ENCODE results near the gene TMEM132E.

- TF ChIP-seq CTCF (conservative IDR thresholded peaks at IDR 0.05; ENCODE audit: low read depth, low read length), result no peak
- TF ChIP-seq POLR2A (IDR thresholded peaks at IDR 0.05; ENCODE audit: low read depth, low read length), result no peak
- TF ChIP-seq SMC3 (IDR thresholded peaks at IDR 0.05; ENCODE audit: low read depth, low read length), result no peak
- TF ChIP-seq FOS (IDR thresholded peaks at IDR 0.05; ENCODE audit: low read depth, low read length), result no peak
- no peak for TF ChIP-seq ELK1 (IDR thresholded peaks at IDR 0.05; ENCODE audit: borderline replicate concordance, low read depth, low read length)
- no peak for TF ChIP-seq CEBPB (IDR thresholded peaks at IDR 0.05; ENCODE audit: low read depth, low read length)
- no peak for TF ChIP-seq RFX5 (IDR thresholded peaks at IDR 0.05; ENCODE audit: low read depth, low read length)
- no peak for TF ChIP-seq CHD1 (IDR thresholded peaks at IDR 0.05; ENCODE audit: low read depth, low read length)
- TF ChIP-seq USF2 (IDR thresholded peaks at IDR 0.05; ENCODE audit: low read depth, low read length), result no peak
- no peak for TF ChIP-seq MXI1 (IDR thresholded peaks at IDR 0.05; ENCODE audit: borderline replicate concordance, low read depth, low read length)
Measured at GRCh38 chr17:34673995-34674890, 94.9 kb downstream of the TMEM132E start.

Measured in IMR-90 (cell line).